HepG2 (cell line): Measurements from ENCODE around the gene LAPTM4A. TPM values are rescaled to one million over a fixed set of nuclear protein-coding genes. Genes with fewer than 3 reads are reported as not detected.

Experiments used
- ARNT2 ChIP-seq: sonication (generic); formaldehyde crosslinking; IDR thresholded peaks from 2 replicates; pipeline ENCODE4 v1.8.0; 2022; ENCODE audit warnings: mild to moderate bottlenecking, low read depth, missing genetic modification reagents, moderate library complexity
- ERF ChIP-seq: IDR thresholded peaks from 2 replicates; pipeline ENCODE4 v1.6.1; 2018; ENCODE audit warnings: missing biosample characterization, missing genetic modification reagents
- RFX1 ChIP-seq: fragments of 450-650 bp; IDR thresholded peaks from 2 replicates; pipeline ENCODE4 v1.6.1; 2017
- TSC22D2 ChIP-seq: sonication (generic); formaldehyde crosslinking; IDR thresholded peaks from 2 replicates; pipeline ENCODE4 v1.5.1; 2020; ENCODE audit warnings: missing genetic modification reagents, mild to moderate bottlenecking, borderline replicate concordance
- U2AF1 ChIP-seq: fragments of 200-400 bp; formaldehyde crosslinking; optimal IDR thresholded peaks from 2 replicates; pipeline ENCODE3; 2017; ENCODE audit warnings: mild to moderate bottlenecking, low read depth, low read length
- USF2 ChIP-seq, 2 experiments: sonication (generic) in 1 of 2; formaldehyde crosslinking in 1 of 2; IDR thresholded peaks; 2 replicates each; pipeline versions ENCODE4 v1.5.1 to v1.6.1; 2011 to 2020; ENCODE audit warnings: borderline replicate concordance in 1 of 2, low read depth in 1 of 2, low read length in 1 of 2, mild to moderate bottlenecking in 1 of 2, missing genetic modification reagents in 1 of 2, moderate library complexity in 1 of 2
- ZFP36 ChIP-seq: fragments of 150-350 bp; IDR thresholded peaks from 2 replicates; pipeline ENCODE4 v1.6.1; 2018; ENCODE audit warnings: borderline replicate concordance, low read length, low read depth; ENCODE audit not compliant: partially characterized antibody
- ZNF12 ChIP-seq: sonication (generic); formaldehyde crosslinking; IDR thresholded peaks from 2 replicates; pipeline ENCODE4 v1.5.0; 2020; ENCODE audit warnings: missing genetic modification reagents
- ZNF550 ChIP-seq: sonication (generic); formaldehyde crosslinking; IDR thresholded peaks from 2 replicates; pipeline ENCODE4 v1.4.0; 2020; ENCODE audit warnings: mild to moderate bottlenecking, missing genetic modification reagents, borderline replicate concordance
- ZNF782 ChIP-seq: sonication (generic); formaldehyde crosslinking; IDR thresholded peaks from 2 replicates; pipeline ENCODE4 v1.4.0; 2020; ENCODE audit warnings: missing genetic modification reagents, mild to moderate bottlenecking, borderline replicate concordance
- polyA plus RNA-seq, 8 experiments: library from polyadenylated mRNA; depleted of rRNA in 3 of 8; stranded (reverse) in 7 of 8; unstranded in 1 of 8; fragments of >200 nt; fragmentation: Illumina TruSeq in 4 of 8; extraction: Trizol in 4 of 8; gene quantifications; 2 replicates each; pipeline versions ENCODE4 v1.2.1 to v1.2.3, GENCODE V29; 2011 to 2016; ENCODE audit warnings: low read depth in 4 of 8, missing spikeins in 1 of 8, mixed read lengths in 1 of 8; ENCODE audit not compliant: insufficient read depth in 1 of 8
- total RNA-seq, 5 experiments: library from RNA; depleted of rRNA; stranded (reverse); fragments of >200 nt; fragmentation: Illumina TruSeq; extraction: Trizol; gene quantifications; 2 replicates each; pipeline ENCODE4 v1.2.3, GENCODE V29; 2016; ENCODE audit warnings: low read depth in 1 of 5
- TF ChIP-seq, protein P1 (sequence below): sonication (generic); formaldehyde crosslinking; IDR thresholded peaks from 2 replicates; pipeline ENCODE4 v1.8.0; 2023; ENCODE audit warnings: mild to moderate bottlenecking, missing genetic modification reagents
- TF ChIP-seq, protein P2 (sequence below): sonication (generic); formaldehyde crosslinking; IDR thresholded peaks from 2 replicates; pipeline ENCODE4 v1.5.1; 2020; ENCODE audit warnings: mild to moderate bottlenecking, missing genetic modification reagents, borderline replicate concordance
- TF ChIP-seq, protein P3 (sequence below): sonication (generic); formaldehyde crosslinking; IDR thresholded peaks from 2 replicates; pipeline ENCODE4 v1.4.0; 2020; ENCODE audit warnings: mild to moderate bottlenecking, missing genetic modification reagents
- TF ChIP-seq, protein P4 (sequence below): IDR thresholded peaks from 2 replicates; pipeline ENCODE4 v1.6.1; 2016; ENCODE audit warnings: mild to moderate bottlenecking, missing biosample characterization, missing genetic modification reagents

The LAPTM4A gene
- total and polyA plus RNA-seq, 2 of the 13 experiments (the other 11 are each of a cell fraction or from before 2014, with no cell fraction given) = 116 to 558 TPM

DNA sequence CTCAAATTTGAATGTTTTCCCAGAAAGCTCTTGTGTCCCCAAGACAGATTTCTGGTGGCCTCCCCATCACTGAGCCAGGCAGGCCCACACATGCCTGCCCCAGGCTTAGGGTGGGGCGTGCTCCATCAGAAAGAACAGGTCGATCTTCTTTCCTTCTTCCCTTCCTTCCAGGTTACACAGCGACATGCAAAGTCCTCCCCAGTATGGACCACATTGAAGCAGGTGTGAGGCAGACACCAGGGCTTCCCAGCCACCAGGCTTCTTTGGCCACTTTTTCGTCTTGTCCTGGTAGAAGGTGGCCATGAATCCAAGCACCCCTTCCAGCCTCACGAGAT is 41.4 kb upstream of the LAPTM4A start (continued):
- TF ChIP-seq TSC22D2 (CRISPR knock-in tag) (no peak), ARNT2 (peak; percentile 16; the same call in 1 of the 2 replicates), RFX1 (no peak), U2AF1 (peak; percentile 5), ZNF12 (CRISPR knock-in tag) (no peak), ERF (CRISPR knock-in tag) (no peak), ZFP36 (no peak), ZNF550 (CRISPR knock-in tag) (no peak), ZNF782 (CRISPR knock-in tag) (no peak), USF2 (IDR thresholded peaks at IDR 0.05; ENCODE audit: low read depth, low read length) (no peak), USF2 (CRISPR knock-in tag; IDR thresholded peaks at IDR 0.05; ENCODE audit: borderline replicate concordance) (no peak)
- TF ChIP-seq, protein P1, sequence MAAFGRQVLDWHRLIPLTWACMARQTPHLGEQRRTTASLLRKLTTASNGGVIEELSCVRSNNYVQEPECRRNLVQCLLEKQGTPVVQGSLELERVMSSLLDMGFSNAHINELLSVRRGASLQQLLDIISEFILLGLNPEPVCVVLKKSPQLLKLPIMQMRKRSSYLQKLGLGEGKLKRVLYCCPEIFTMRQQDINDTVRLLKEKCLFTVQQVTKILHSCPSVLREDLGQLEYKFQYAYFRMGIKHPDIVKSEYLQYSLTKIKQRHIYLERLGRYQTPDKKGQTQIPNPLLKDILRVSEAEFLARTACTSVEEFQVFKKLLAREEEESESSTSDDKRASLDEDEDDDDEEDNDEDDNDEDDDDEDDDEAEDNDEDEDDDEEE (CRISPR knock-in tag) = 0 out of 2 replicates have a peak, but pooled peaks have one; percentile 0
- TF ChIP-seq, protein P2, sequence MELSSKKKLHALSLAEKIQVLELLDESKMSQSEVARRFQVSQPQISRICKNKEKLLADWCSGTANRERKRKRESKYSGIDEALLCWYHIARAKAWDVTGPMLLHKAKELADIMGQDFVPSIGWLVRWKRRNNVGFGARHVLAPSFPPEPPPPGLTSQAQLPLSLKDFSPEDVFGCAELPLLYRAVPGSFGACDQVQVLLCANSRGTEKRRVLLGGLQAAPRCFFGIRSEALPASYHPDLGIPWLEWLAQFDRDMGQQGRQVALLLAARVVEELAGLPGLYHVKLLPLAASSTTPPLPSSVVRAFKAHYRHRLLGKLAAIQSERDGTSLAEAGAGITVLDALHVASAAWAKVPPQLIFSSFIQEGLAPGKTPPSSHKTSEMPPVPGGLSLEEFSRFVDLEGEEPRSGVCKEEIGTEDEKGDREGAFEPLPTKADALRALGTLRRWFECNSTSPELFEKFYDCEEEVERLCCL (CRISPR knock-in tag) = no peak
- TF ChIP-seq, protein P3, sequence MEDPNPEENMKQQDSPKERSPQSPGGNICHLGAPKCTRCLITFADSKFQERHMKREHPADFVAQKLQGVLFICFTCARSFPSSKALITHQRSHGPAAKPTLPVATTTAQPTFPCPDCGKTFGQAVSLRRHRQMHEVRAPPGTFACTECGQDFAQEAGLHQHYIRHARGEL (CRISPR knock-in tag) = no peak
- TF ChIP-seq, protein P4, sequence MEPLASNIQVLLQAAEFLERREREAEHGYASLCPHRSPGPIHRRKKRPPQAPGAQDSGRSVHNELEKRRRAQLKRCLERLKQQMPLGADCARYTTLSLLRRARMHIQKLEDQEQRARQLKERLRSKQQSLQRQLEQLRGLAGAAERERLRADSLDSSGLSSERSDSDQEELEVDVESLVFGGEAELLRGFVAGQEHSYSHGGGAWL = no peak
